ENCODE measurements around the gene TTYH3. TPM values are rescaled to one million over a fixed set of nuclear protein-coding genes. Genes with fewer than 3 reads are reported as not detected.

The TTYH3 gene
- total and polyA plus RNA-seq, 2 of the 8 experiments (the other 6 are each of a cell fraction or from before 2014, with no cell fraction given): 66.2 to 169 TPM

GRCh38 chr7:2596464-2597272 lies 35.1 kb upstream of the TTYH3 start (continued):
- TF ChIP-seq BCL11A (IDR thresholded peaks at IDR 0.05; ENCODE audit: low read depth in 2 of 2, low read length in 2 of 2): no peak
- TF ChIP-seq KDM5A (IDR thresholded peaks at IDR 0.05; ENCODE audit: low read length): no peak
- no peak for TF ChIP-seq SIX5 (IDR thresholded peaks at IDR 0.05; ENCODE audit: low read depth, low read length)
- no peak for TF ChIP-seq FOSL1 (IDR thresholded peaks at IDR 0.05; ENCODE audit: insufficient read depth, low read depth, low read length)

All from H1 (cell line).